HepG2 (cell line): ENCODE results near the gene DSCAM. TPM values are rescaled to one million over a fixed set of nuclear protein-coding genes. Genes with fewer than 3 reads are reported as not detected.

Source experiments
- ATAC-seq: fragments of 200-7000 bp; cut with Tn5 transposase; 3 replicates; pipeline ENCODE4 v1.9.1; 2020; ENCODE audit warnings: mild to moderate bottlenecking, moderate library complexity
- BruUV-seq: library from RNA; stranded (reverse); fragments of 400-500 nt; replicated peaks from 2 replicates; lab custom pipeline; 2021; lab: Mats Ljungman, UMichigan
- CTCF ChIA-PET: fragments of 300-600 bp; formaldehyde crosslinking; extraction: SDS; loops from one replicate; lab custom pipeline; 2021; ENCODE audit warnings: low total read pairs, inconsistent platforms, low intra/inter-chr PET ratio; lab: Yijun Ruan, JAX
- POLR2A ChIA-PET: fragments of 350-600 bp; sonication (Branson Sonifier 250); formaldehyde crosslinking; loops from one replicate; lab custom pipeline; 2020; ENCODE audit warnings: antibody characterized with exemption, inconsistent platforms; lab: Yijun Ruan, JAX
- DNase-seq: peaks from one replicate; pipeline ENCODE4 v3.0.0-alpha.2; 2015; ENCODE audit warnings: low spot score
- FAIRE-seq: peaks from 3 replicates; lab custom pipeline; 2011; peaks lifted over from hg19 to GRCh38; lab: Jason Lieb, UNC
- H2AFZ ChIP-seq: one replicate; pipeline ENCODE4 v1.6.1; 2011; ENCODE audit warnings: low read length, inconsistent platforms
- H3K27ac ChIP-seq: fragments of 300-600 bp; 3 replicates; pipeline ENCODE4 v1.8.0; 2011; ENCODE audit warnings: mixed run types, mild to moderate bottlenecking, mixed read lengths, low read length, inconsistent platforms; ENCODE audit not compliant: insufficient read depth; ENCODE audit errors: extremely low read length
- H3K27me3 ChIP-seq, 2 experiments: fragments of 200-600 bp in 1 of 2; 2 replicates in 1 of 2; 3 replicates in 1 of 2; pipeline versions ENCODE4 v1.6.0 to v1.8.0; 2011; ENCODE audit warnings: low read length in 2 of 2, mild to moderate bottlenecking in 2 of 2, moderate library complexity in 2 of 2, inconsistent platforms in 1 of 2; ENCODE audit not compliant: insufficient read depth in 2 of 2, control insufficient read depth in 1 of 2
- H3K36me3 ChIP-seq, 2 experiments: fragments of 200-600 bp in 1 of 2; replicated peaks in 1 of 2; 2 replicates in 1 of 2; 3 replicates in 1 of 2; pipeline versions ENCODE4 v1.5.1 to v1.8.0; 2011; ENCODE audit warnings: low read length in 2 of 2, inconsistent platforms in 1 of 2; ENCODE audit not compliant: insufficient read depth in 2 of 2, control insufficient read depth in 1 of 2
- H3K4me1 ChIP-seq: 2 replicates; pipeline ENCODE4 v1.5.1; 2012; ENCODE audit warnings: low read length, inconsistent platforms; ENCODE audit not compliant: insufficient read depth
- H3K4me2 ChIP-seq: 2 replicates; pipeline ENCODE4 v1.6.0; 2011; ENCODE audit warnings: low read depth, low read length, inconsistent platforms
- H3K4me3 ChIP-seq, 3 experiments: fragments of 200-600 bp in 1 of 3; sonication (generic), shearing (Covaris generic) in 1 of 3; replicated peaks in 1 of 3; 2 replicates each; pipeline ENCODE4 v1.5.1; 2011 to 2016; ENCODE audit warnings: low read length in 3 of 3, inconsistent platforms in 2 of 3, low read depth in 2 of 3, mild to moderate bottlenecking in 2 of 3, control low read depth in 1 of 3, mixed read lengths in 1 of 3; ENCODE audit not compliant: insufficient read depth in 1 of 3
- H3K79me2 ChIP-seq: one replicate; pipeline ENCODE4 v1.6.1; 2011; ENCODE audit warnings: low read length, inconsistent platforms; ENCODE audit not compliant: insufficient read depth
- H3K9ac ChIP-seq: 2 replicates; pipeline ENCODE4 v1.6.0; 2011; ENCODE audit warnings: mild to moderate bottlenecking, low read depth, low read length, inconsistent platforms; ENCODE audit not compliant: insufficient read depth
- H3K9me3 ChIP-seq: 2 replicates; pipeline ENCODE4 v1.5.1; 2012; ENCODE audit warnings: mild to moderate bottlenecking, low read length
- H4K20me1 ChIP-seq: 2 replicates; pipeline ENCODE4 v1.6.0; 2011; ENCODE audit warnings: inconsistent platforms, mild to moderate bottlenecking, low read length, moderate library complexity; ENCODE audit not compliant: insufficient read depth
- NPAS2 ChIP-seq: sonication (generic); formaldehyde crosslinking; IDR thresholded peaks from 2 replicates; pipeline ENCODE4 v1.8.0; 2022; ENCODE audit warnings: mild to moderate bottlenecking, missing genetic modification reagents, borderline replicate concordance
- NR2F1 ChIP-seq, 2 experiments: fragments of 450-650 bp in 1 of 2; formaldehyde crosslinking in 1 of 2; IDR thresholded peaks; 2 replicates each; pipeline versions ENCODE4 v1.5.0 to v1.6.1; 2016 to 2020; ENCODE audit warnings: mild to moderate bottlenecking in 1 of 2, missing compliant biosample characterization in 1 of 2, missing genetic modification reagents in 1 of 2, moderate library complexity in 1 of 2
- NR3C1 ChIP-seq: sonication (generic); formaldehyde crosslinking; IDR thresholded peaks from 2 replicates; pipeline ENCODE4 v1.4.0; 2020; ENCODE audit warnings: missing genetic modification reagents
- RNF2 ChIP-seq: fragments of 450-650 bp; conservative IDR thresholded peaks from 2 replicates; pipeline ENCODE4 v1.6.1; 2016; ENCODE audit warnings: low read depth
- ZNF616 ChIP-seq: sonication (generic); formaldehyde crosslinking; IDR thresholded peaks from 2 replicates; pipeline ENCODE4 v1.5.0; 2020; ENCODE audit warnings: low read depth, mild to moderate bottlenecking, missing genetic modification reagents
- ZNF724P ChIP-seq: sonication (generic); formaldehyde crosslinking; IDR thresholded peaks from 2 replicates; pipeline ENCODE4 v1.8.0; 2022; ENCODE audit warnings: missing genetic modification reagents, borderline replicate concordance
- WGBS: methylation state at CpG from one replicate; pipeline ENCODE4 v1.1.6; 2017; ENCODE audit warnings: low lambda C conversion rate; 5-methylcytosine and 5-hydroxymethylcytosine counted together
- in situ Hi-C: cut with HindIII; loops from 2 replicates; pipeline ENCODE4 v1.10.0; 2017; ENCODE audit warnings: low pct_unique_long_range_greater_than_20kb; ENCODE audit not compliant: extremely low pct_ligation_motif_present
- intact Hi-C: fragments of 100-400 bp; cut with micrococcal nuclease; formaldehyde crosslinking; loops from one replicate; pipeline ENCODE4 v1.10.0; 2022; ENCODE audit not compliant: unreplicated experiment
- polyA plus RNA-seq, 8 experiments: library from polyadenylated mRNA; depleted of rRNA in 3 of 8; stranded (reverse) in 7 of 8; unstranded in 1 of 8; fragments of >200 nt; fragmentation: Illumina TruSeq in 4 of 8; extraction: Trizol in 4 of 8; gene quantifications; 2 replicates each; pipeline versions ENCODE4 v1.2.1 to v1.2.3, GENCODE V29; 2011 to 2016; ENCODE audit warnings: low read depth in 4 of 8, missing spikeins in 1 of 8, mixed read lengths in 1 of 8; ENCODE audit not compliant: insufficient read depth in 1 of 8
- total RNA-seq, 5 experiments: library from RNA; depleted of rRNA; stranded (reverse); fragments of >200 nt; fragmentation: Illumina TruSeq; extraction: Trizol; gene quantifications; 2 replicates each; pipeline ENCODE4 v1.2.3, GENCODE V29; 2016; ENCODE audit warnings: low read depth in 1 of 5
- TF ChIP-seq, protein P1 (sequence below): sonication (generic); formaldehyde crosslinking; IDR thresholded peaks from 2 replicates; pipeline ENCODE4 v1.5.0; 2020; ENCODE audit warnings: missing genetic modification reagents

DSCAM gene
- total and polyA plus RNA-seq, 2 of the 13 experiments (the other 11 are each of a cell fraction or from before 2014, with no cell fraction given), result not detected

DNA sequence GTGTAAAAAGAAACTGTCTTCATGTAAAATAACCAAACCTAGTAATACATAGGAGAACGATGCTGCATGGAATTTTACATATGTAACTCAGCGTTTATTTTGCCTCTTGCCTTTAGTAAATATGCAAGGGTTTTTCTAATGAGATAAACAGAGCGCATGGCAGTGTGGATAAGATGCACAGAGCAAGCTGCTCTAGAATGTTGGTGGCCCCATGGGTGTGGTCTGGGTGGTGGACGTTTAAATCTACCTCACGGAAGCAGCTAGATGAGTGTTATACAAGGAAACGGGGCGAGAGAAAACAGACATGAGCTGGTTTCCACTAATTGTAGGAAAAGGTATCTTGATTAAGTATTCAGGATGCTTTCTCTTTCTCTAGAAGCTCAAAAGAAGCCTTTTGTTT, 205.9 kb downstream of the DSCAM start:
- ChIA-PET POLR2A (no interaction called here), CTCF (no interaction called here)
- no peak for FAIRE-seq
- Histone ChIP-seq H3K4me1 (no peaks in the 10 kb centered on the region), H3K4me2 (no peak overlapping the region), H3K27ac (no peak overlapping the region), H4K20me1 (no peaks in the 10 kb centered on the region), H2AFZ (no peak overlapping the region), H3K4me3 (no peak overlapping the region), H3K36me3 (no peaks in the 10 kb centered on the region), H3K27me3 (no peaks in the 10 kb centered on the region), H3K79me2 (no peaks in the 10 kb centered on the region), H3K9ac (no peak overlapping the region), H3K9me3 (peaks cover 93% of the 10 kb centered on the region)
- BruUV-seq, result no TSS peak
- TF ChIP-seq RNF2 (no peak), NPAS2 (CRISPR knock-in tag) (no peak), NR3C1 (CRISPR knock-in tag) (no peak), NR2F1 (CRISPR knock-in tag; IDR thresholded peaks at IDR 0.05) (no peak), ZNF616 (CRISPR knock-in tag) (no peak), ZNF724P (CRISPR knock-in tag) (no peak)
- TF ChIP-seq, protein P1, sequence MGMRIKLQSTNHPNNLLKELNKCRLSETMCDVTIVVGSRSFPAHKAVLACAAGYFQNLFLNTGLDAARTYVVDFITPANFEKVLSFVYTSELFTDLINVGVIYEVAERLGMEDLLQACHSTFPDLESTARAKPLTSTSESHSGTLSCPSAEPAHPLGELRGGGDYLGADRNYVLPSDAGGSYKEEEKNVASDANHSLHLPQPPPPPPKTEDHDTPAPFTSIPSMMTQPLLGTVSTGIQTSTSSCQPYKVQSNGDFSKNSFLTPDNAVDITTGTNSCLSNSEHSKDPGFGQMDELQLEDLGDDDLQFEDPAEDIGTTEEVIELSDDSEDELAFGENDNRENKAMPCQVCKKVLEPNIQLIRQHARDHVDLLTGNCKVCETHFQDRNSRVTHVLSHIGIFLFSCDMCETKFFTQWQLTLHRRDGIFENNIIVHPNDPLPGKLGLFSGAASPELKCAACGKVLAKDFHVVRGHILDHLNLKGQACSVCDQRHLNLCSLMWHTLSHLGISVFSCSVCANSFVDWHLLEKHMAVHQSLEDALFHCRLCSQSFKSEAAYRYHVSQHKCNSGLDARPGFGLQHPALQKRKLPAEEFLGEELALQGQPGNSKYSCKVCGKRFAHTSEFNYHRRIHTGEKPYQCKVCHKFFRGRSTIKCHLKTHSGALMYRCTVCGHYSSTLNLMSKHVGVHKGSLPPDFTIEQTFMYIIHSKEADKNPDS (CRISPR knock-in tag), result no peak
- WGBS, result 45% methylated on average over 7 of the region's 7 CpGs
- in situ Hi-C loops, result no loop called here
- no peak for DNase-seq
- ATAC-seq, result no peak
- intact Hi-C loops, result no loop called here
